CD4-positive, alpha-beta T cell treated with Interleukin-17A for 1 hour (primary cell): ENCODE results near the gene FAM117B.
"Not testable (repeated sequence)": the region's sequence is repeated elsewhere in the genome, so short reads cannot be mapped to it uniquely, and the experiment has no call there.

Source experiments
- DNase-seq: peaks from one replicate; pipeline ENCODE4 v3.0.0-alpha.2; 2020

FAM117B gene

DNA sequence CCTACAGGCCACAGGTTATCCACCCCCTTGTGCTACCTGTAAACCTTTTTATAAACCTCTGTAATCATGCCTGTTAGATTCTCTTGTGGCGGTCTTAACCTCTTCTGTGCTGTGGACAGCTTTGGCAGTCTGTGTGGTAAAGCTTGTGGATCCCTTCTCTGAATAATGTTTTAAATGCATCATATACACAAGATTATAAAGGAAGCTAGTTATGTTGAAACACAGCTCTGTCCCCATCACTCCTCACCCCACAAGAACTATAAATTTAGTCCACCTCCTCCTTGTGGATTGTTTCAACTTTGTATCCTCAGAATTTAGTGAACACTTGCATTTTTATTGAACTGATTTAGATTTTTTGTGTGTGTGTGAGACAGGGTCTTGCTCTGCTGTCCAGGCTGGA lies 129.1 kb downstream of the FAM117B start:
- DNase-seq = no peak

GRCh38 chr2:202764991-202765390 lies 130.2 kb downstream of the FAM117B start:
- DNase-seq = no peak

- no peak for DNase-seq
Observed at GRCh38 chr2:202765436-202765835, 130.7 kb downstream of the FAM117B start.

DNA sequence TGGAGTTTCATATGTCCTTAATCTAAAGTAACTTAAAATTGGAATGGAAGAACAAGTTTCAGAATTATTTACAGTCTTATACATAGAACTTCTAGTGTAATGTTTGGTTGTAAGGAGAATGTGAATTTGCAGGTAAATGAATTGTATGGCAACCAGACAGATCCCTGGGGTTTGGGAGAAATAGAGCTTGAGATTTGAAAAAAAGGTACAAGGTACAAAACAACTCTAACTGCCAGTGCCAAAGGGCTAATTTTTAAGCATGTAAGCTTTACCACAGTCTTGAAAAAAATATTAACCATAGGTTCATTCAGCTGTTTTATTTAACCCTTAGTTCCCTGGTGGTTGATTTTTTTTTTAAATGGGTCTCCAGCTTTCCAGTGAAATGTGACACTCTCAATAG lies 133.5 kb downstream of the FAM117B start:
- DNase-seq = no peak

- no peak for DNase-seq
Observed at GRCh38 chr2:202769201-202769600, 134.4 kb downstream of the FAM117B start.

DNA sequence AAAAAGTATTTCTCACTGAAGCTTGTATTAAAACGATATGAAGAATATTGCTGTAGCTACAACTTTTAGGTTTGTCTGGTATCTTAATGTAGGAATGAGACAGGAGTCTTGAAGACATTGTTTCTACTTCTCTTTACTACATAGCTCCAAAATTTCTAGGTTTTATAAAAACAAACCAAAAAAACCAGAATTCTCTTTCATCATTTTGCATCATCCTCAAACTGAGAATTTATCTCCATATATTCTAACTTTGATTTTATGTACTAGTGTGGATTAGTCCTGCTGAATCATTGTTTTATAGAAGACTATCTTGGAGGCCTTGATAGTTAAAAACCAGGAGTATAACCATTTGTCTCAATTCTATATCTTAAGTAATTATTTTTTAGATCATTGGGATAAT lies 136.6 kb downstream of the FAM117B start:
- DNase-seq = no peak

GRCh38 chr2:202771741-202772460 lies 137.1 kb downstream of the FAM117B start:
- no peak for DNase-seq

DNA sequence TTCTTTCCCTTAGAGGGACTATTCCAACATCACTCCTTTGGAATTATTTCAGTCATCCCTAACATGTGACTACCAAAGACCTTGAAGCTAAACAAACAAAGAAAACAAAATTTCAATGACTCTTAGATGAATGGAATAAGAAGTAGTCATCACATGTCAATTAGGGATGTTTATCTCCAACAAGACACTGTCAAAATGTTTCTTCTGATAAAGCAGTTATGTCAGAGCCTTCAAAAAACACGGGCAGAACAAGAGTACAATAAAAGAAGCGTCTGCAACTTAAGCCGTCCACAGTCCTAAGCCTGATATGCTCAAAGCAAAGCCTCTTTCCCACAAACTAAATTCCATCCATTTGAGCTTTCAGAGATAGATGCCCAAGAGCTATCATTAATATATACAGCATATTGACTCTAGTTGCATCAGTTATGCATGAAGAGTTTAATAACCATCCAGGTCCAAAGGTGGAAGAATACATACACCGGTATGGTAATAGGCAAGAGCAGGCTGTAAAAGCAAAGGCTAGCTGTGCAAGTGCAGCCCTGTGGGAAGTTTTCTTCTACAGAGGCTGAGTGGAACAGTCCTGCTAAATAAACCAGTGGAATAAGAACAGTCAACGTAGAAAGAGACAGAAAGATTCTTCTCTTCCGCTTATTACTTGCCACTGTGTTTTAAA lies 138.7 kb downstream of the FAM117B start:
- no peak for DNase-seq

DNA sequence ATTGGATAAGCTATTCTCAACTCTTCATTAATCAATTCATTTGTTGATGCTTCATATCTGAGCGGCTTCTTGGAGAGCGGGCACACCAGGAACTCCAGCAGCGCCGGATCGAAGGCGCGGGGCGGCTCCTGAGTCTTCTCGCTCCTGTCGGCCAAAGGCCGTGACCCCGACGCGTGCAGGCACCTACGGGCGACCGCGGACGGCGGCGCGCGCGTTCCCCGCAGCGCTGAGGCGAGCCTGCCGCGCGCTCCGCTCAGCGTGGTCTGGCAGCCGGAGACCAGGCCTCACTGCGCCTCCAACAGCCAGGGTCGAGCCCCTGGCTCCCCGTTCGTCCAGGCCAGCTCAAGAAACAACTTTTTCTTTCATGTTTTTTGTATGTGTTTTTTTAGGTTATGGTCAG lies 139.3 kb downstream of the FAM117B start:
- DNase-seq = no peak

DNA sequence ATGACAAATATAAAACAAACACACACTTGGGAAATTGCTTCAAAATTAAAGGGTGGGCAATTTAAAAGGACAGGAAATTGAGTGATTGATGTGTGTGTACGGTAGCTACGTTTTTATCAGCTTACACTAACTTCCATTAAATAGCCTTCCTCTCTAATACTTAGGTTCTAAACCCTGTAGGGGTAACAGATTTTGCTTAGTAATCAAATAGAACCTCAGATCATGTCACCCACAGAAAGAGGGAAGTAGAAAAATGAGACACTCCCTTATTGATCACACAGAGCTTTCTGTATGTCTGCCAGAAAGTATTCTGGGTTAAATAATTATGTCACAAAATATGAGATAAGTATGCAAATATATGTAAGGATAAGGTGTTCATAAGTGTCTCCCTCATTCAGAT lies 143.4 kb downstream of the FAM117B start:
- DNase-seq = no peak

GRCh38 chr2:202780514-202781021 lies 145.8 kb downstream of the FAM117B start:
- no peak for DNase-seq

GRCh38 chr2:202782940-202783558 lies 148.3 kb downstream of the FAM117B start:
- DNase-seq = no peak

DNA sequence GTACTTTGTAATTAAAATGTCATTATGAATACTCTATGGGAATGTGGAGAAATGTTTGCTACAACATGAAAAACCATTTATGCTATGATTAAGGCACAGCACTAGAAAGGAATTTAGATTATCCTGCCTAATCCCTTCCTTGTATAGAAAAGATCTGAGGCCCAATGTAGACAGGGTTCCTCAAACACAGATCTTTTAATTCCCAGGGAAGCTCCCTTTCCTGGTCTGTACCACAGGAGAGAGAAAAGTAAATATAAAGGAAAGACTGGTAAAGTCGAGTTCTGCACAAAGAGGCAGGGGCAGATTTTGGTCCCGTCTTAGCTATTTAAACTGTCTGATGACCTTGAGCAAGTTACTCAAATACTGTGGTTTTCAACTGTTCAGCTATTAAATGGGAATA lies 152.1 kb downstream of the FAM117B start:
- DNase-seq = no peak

DNA sequence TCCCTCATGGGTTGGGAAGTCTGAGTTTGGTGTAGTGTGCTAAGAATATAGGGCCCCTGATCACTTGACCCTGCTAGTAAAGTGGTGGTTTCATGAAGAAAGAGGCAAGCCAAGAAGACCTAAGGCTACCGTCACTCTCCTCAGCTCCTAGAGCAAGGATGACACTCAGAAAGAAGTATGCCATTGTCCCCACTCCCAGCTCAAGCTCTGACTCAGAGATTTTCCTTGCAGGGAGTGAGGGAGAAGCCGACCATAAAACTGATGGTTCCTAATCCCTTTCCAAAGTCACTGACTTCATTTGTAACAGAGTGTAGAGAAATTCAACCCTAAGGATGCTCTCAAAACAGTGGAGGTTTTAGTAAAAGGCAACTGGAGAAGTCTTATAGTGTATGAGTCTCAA lies 155.9 kb downstream of the FAM117B start:
- no peak for DNase-seq

GRCh38 chr2:202797944-202798343 lies 163.2 kb downstream of the FAM117B start:
- no peak for DNase-seq

DNA sequence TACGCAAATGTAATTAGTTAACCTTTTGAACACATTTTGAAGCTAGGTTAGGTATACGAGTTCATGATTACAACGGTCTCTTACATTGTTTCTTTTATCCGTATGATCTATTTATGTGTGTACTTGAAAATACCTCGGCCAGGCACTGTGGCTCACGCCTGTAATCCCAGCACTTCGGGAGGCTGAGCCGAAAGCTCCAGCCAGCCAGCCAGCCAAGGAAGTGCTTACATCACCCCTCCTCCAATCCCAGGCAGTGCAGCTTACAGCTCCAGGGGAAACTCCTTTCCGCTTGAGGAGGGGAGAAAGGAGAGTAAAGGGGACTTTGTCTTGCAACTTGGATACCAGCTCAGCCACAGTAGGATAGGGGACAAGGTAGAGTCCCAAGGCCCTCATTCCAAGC lies 171.1 kb downstream of the FAM117B start:
- not testable (repeated sequence) for DNase-seq

DNA sequence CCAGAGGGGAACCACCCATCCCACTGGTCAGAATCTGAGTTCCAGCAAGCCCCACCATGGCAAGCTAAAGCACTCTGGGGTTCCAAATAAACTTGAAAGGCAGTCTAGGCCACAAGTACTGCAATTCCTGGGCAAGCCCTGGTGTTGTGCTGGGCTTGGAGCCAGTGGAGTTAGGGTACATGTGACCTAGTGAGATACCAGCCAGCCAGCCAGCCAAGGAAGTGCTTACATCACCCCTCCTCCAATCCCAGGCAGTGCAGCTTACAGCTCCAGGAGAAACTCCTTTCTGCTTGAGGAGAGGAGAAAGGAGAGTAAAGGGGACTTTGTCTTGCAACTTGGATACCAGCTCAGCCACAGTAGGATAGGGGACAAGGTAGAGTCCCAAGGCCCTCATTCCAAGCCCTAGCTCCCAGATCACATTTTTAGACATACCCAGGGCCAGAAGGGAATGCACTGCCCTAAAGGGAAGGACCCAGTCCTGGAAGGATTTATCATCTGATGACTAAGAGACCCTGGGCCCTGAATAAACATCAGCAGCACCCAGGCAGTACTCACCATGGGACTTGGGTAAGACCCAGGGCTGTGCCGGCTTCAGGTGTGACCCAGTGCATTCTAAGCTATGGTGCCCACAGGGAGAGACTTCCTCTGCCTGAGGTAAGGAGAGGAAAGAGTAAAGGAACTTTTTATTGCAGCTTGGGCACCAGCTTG lies 172.8 kb downstream of the FAM117B start:
- DNase-seq = not testable (repeated sequence)

DNA sequence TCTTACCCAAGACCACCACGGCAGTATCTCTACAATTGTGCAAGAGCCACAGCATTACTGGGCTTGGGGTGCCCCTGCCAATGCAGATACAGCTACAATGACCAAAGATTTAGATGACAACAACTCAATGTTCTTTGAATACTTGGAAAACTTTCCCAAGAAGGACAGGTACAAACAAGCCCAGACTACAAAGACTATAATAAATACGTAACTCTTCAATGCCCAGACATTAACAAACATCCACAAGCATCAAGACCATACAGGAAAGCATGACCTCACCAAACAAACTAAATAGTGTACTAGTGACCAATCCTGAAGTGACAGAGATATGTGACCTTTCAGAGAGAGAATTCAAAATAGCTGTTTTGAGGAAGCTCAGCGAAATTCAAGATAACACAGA lies 174.0 kb downstream of the FAM117B start:
- no peak for DNase-seq

DNA sequence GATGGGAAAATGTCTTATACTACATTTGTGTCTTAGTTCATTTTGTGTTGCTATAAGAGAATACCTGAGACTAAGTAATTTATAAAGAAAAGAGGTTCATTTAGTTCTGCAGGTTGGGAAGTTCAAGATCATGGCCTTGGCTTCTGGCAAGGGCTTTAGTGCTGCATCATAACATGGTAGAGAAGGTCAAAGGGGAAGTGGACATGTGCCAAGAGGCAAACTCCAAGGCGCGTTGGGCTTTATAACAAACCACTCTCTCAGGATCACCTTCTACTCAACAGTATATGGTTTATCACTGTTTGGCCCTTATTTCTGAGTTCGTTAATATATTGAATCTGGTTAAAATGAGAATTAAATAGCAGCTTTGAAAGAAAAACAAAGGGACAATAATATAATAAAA lies 178.6 kb downstream of the FAM117B start:
- no peak for DNase-seq

- DNase-seq = no peak
Observed at GRCh38 chr2:202814226-202814625, 179.5 kb downstream of the FAM117B start.

DNA sequence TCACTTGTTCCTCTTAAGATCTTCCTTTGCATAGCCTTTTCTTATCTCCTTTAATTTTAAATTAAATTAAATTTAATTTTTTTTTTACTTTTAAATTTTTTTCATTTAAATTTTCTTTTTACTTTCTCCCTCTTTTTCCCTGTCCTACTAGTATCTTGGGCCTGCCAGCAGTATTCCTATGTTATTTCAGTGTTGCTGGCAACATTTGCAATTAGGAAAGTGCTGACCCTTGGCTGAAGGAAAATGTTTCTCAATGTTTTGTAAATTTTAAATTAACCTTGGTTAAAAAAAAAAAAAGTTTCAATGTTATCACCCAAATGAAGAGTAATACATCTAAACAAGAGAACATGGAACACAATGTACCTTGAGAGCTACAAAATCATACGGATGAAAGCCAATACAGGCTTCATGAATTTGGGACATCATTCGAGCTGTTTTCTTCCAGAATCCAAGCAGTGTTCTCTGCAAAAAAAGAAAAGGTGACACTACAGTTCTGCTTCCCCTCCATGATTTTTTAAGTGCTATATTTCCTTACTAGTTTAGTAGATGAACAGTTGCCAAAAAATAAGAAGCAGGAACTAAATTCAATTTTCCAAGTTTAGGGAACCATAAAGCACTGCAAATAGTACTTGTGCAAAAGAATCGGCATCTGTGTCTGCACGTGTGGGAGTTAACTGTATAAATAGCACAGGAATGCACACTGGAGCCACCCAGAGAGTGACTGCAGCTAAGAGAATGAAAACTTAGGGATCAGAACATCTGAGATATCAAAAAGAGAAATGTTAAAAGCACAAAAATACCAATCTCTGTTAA lies 181.0 kb downstream of the FAM117B start:
- no peak for DNase-seq

- DNase-seq = no peak
Observed at GRCh38 chr2:202817771-202818170, 183.0 kb downstream of the FAM117B start.

DNA sequence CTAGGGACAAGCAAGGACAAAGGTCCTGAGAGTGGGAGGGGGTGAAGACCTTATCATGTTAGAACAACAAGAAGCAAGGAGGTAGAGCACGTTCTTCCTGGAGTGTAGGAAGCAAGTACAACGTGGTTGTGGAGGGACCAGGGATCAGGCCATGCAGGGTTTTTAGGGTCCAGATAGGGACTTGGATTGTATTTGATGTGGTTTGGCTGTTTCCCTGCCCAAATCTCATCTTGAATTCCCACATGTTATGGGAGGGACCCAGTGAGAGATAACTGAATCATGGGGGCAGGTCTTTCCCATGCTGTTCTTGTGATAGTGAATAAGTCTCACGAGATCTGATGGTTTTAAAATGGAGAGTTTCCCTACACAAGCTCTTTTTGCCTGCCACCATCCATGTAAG lies 183.6 kb downstream of the FAM117B start:
- no peak for DNase-seq
